ENCODE measurements around the gene ICAM3. TPM values are rescaled to one million over a fixed set of nuclear protein-coding genes. Genes with fewer than 3 reads are reported as not detected.
"Not testable (repeated sequence)": the region's sequence is repeated elsewhere in the genome, so short reads cannot be mapped to it uniquely, and the experiment has no call there.

The ICAM3 gene
- 1.3 TPM for polyA plus RNA-seq (2013, experiment 1 of 2)
- polyA plus RNA-seq (2013, experiment 2 of 2), result 1.5 TPM

DNA sequence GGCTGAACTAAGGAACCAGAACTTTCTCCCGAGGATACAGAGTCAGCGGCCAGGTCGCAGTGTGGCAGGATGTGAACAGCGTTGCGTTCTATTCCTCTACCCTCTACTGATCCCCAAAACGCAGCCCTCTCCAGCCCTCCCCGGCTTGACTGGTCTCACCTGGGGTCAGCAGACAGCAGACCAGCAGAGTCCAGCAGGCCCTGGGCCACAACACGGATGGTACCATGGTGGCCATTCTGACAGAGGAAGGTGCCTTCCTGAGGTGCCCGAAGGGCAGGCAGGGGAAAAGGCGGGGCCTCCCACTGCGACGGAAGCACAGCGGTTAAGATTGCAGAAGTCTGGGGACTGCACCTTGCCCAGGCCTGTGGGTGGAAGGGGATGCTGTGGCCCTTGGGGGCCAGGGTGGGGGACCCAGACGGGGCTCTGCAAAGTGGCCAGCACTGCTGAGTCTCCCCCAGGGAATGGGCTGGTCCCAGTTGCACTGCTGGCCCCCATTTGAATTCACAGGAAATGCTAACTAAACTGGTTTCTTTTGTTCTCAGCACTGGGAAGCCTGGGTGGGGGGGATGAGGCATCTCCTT lies at the start of gene ICAM3:
TSS of gene ICAM3 (minus strand) at position 245 of the 581 bp plus-strand sequence. CDS start at position 235, 10 bp downstream.
- no CpG with 5 or more reads among the region's 14 CpGs for WGBS, 2 donors (ENCODE audit: extremely low coverage in 2 of 2, insufficient read length in 2 of 2, insufficient replicate concordance in 1 of 2)
- Histone ChIP-seq H4K8ac (ENCODE audit: low read depth, low read length) (no peak within 1 kb of the TSS), H2BK5ac (ENCODE audit: low read length) (no peak within 1 kb of the TSS), H2AFZ (ENCODE audit: low read length) (no peak within 1 kb of the TSS), H2BK120ac (ENCODE audit: low read depth, low read length) (no peak within 1 kb of the TSS), H3K9me3 (replicated peaks in 1 of 2; ENCODE audit: control insufficient read depth in 2 of 2, insufficient read depth in 1 of 2, low read depth in 1 of 2, low read length in 2 of 2) (no peaks in the 10 kb centered on the region), H3K14ac (ENCODE audit: low read length) (no peak within 1 kb of the TSS), H2BK12ac (ENCODE audit: low read length) (peak within 1 kb of the TSS; percentile 60), H3K79me1 (ENCODE audit: low read depth, low read length) (peaks cover 2% of the 10 kb centered on the region), H3K36me3 (replicated peaks in 1 of 2; ENCODE audit: control insufficient read depth in 2 of 2, insufficient read depth in 2 of 2, low read length in 2 of 2) (no peaks in the 10 kb centered on the region), H3K4ac (ENCODE audit: low read length) (no peak within 1 kb of the TSS), H3K4me1 (ENCODE audit: control insufficient read depth in 2 of 2, insufficient read depth in 1 of 2, low read depth in 1 of 2, low read length in 2 of 2) (peaks cover 1 to 5% of the 10 kb centered on the region in 2 donors), H2BK15ac (ENCODE audit: low read length) (no peak within 1 kb of the TSS), H3K27ac (replicated peaks; ENCODE audit: low read length) (no peak within 1 kb of the TSS), H4K91ac (ENCODE audit: low read depth, low read length, poor library complexity) (no peak within 1 kb of the TSS), H3K23ac (ENCODE audit: low read depth, low read length, poor library complexity) (no peak within 1 kb of the TSS), H3K27me3 (ENCODE audit: control insufficient read depth in 3 of 3, insufficient read depth in 3 of 3, low read depth in 1 of 3, low read length in 3 of 3) (no peaks in the 10 kb centered on the region), H3K4me2 (ENCODE audit: insufficient read depth, low read length, poor library complexity, severe bottlenecking) (no peak within 1 kb of the TSS), H3K4me3 (ENCODE audit: low read length in 2 of 2) (no peak within 1 kb of the TSS), H3K18ac (ENCODE audit: low read length) (peak within 1 kb of the TSS; percentile 45), H3K9ac (ENCODE audit: low read depth, low read length, poor library complexity) (no peak within 1 kb of the TSS), H2AK5ac (ENCODE audit: low read depth, low read length) (no peak within 1 kb of the TSS)
- DNase-seq (ENCODE audit: low spot score), result no peak

- Histone ChIP-seq H3K4ac (ENCODE audit: low read length) (no peak overlapping the region), H4K91ac (ENCODE audit: low read depth, low read length, poor library complexity) (no peak overlapping the region), H3K9me3 (replicated peaks in 1 of 2; ENCODE audit: control insufficient read depth in 2 of 2, insufficient read depth in 1 of 2, low read depth in 1 of 2, low read length in 2 of 2) (peaks cover 0 to 1% of the 10 kb centered on the region in 2 donors), H3K36me3 (replicated peaks in 1 of 2; ENCODE audit: control insufficient read depth in 2 of 2, insufficient read depth in 2 of 2, low read length in 2 of 2) (peaks cover 14 to 41% of the 10 kb centered on the region in 2 donors), H3K23ac (ENCODE audit: low read depth, low read length, poor library complexity) (no peak overlapping the region), H2AFZ (ENCODE audit: low read length) (no peak overlapping the region), H4K8ac (ENCODE audit: low read depth, low read length) (no peak overlapping the region), H2BK5ac (ENCODE audit: low read length) (no peak overlapping the region), H3K14ac (ENCODE audit: low read length) (no peak overlapping the region), H2BK120ac (ENCODE audit: low read depth, low read length) (no peak overlapping the region), H3K4me2 (ENCODE audit: insufficient read depth, low read length, poor library complexity, severe bottlenecking) (no peak overlapping the region), H2BK15ac (ENCODE audit: low read length) (no peak overlapping the region), H2BK12ac (ENCODE audit: low read length) (no peak overlapping the region), H3K27ac (replicated peaks; ENCODE audit: low read length) (no peak overlapping the region), H3K4me1 (ENCODE audit: control insufficient read depth in 2 of 2, insufficient read depth in 1 of 2, low read depth in 1 of 2, low read length in 2 of 2) (no peaks in the 10 kb centered on the region), H3K18ac (ENCODE audit: low read length) (no peak overlapping the region), H3K9ac (ENCODE audit: low read depth, low read length, poor library complexity) (no peak overlapping the region), H2AK5ac (ENCODE audit: low read depth, low read length) (no peak overlapping the region), H3K27me3 (ENCODE audit: control insufficient read depth in 3 of 3, insufficient read depth in 3 of 3, low read depth in 1 of 3, low read length in 3 of 3) (no peaks in the 10 kb centered on the region), H3K79me1 (ENCODE audit: low read depth, low read length) (no peaks in the 10 kb centered on the region), H3K4me3 (ENCODE audit: low read length in 2 of 2) (peak overlapping the region in 1 of 2 donors; percentile 2)
- peak; percentile 85 for DNase-seq (ENCODE audit: low spot score)
- WGBS, 2 donors (ENCODE audit: extremely low coverage in 2 of 2, insufficient read length in 2 of 2, insufficient replicate concordance in 1 of 2), result no CpG with 5 or more reads among the region's 3 CpGs
Measured at GRCh38 chr19:10388957-10389356, 49.5 kb upstream of the ICAM3 start.

- Histone ChIP-seq H2AK5ac (ENCODE audit: low read depth, low read length) (no peak overlapping the region), H3K27ac (replicated peaks; ENCODE audit: low read length) (no peak overlapping the region), H3K4me2 (ENCODE audit: insufficient read depth, low read length, poor library complexity, severe bottlenecking) (no peak overlapping the region), H3K4me1 (ENCODE audit: control insufficient read depth in 2 of 2, insufficient read depth in 1 of 2, low read depth in 1 of 2, low read length in 2 of 2) (peaks cover 0 to 4% of the 10 kb centered on the region in 2 donors), H3K4ac (ENCODE audit: low read length) (no peak overlapping the region), H2BK12ac (ENCODE audit: low read length) (no peak overlapping the region), H3K23ac (ENCODE audit: low read depth, low read length, poor library complexity) (no peak overlapping the region), H3K27me3 (ENCODE audit: control insufficient read depth in 3 of 3, insufficient read depth in 3 of 3, low read depth in 1 of 3, low read length in 3 of 3) (no peaks in the 10 kb centered on the region), H2BK5ac (ENCODE audit: low read length) (no peak overlapping the region), H2AFZ (ENCODE audit: low read length) (no peak overlapping the region), H3K9ac (ENCODE audit: low read depth, low read length, poor library complexity) (no peak overlapping the region), H3K14ac (ENCODE audit: low read length) (no peak overlapping the region), H4K8ac (ENCODE audit: low read depth, low read length) (no peak overlapping the region), H3K79me1 (ENCODE audit: low read depth, low read length) (no peaks in the 10 kb centered on the region), H3K4me3 (ENCODE audit: low read length in 2 of 2) (no peak overlapping the region), H3K9me3 (replicated peaks in 1 of 2; ENCODE audit: control insufficient read depth in 2 of 2, insufficient read depth in 1 of 2, low read depth in 1 of 2, low read length in 2 of 2) (no peaks in the 10 kb centered on the region), H4K91ac (ENCODE audit: low read depth, low read length, poor library complexity) (no peak overlapping the region), H3K36me3 (replicated peaks in 1 of 2; ENCODE audit: control insufficient read depth in 2 of 2, insufficient read depth in 2 of 2, low read length in 2 of 2) (no peaks in the 10 kb centered on the region), H3K18ac (ENCODE audit: low read length) (no peak overlapping the region), H2BK120ac (ENCODE audit: low read depth, low read length) (no peak overlapping the region), H2BK15ac (ENCODE audit: low read length) (no peak overlapping the region)
- DNase-seq (ENCODE audit: low spot score), result no peak
- no CpG with 5 or more reads among the region's 9 CpGs for WGBS, 2 donors (ENCODE audit: extremely low coverage in 2 of 2, insufficient read length in 2 of 2, insufficient replicate concordance in 1 of 2)
Measured at GRCh38 chr19:10384580-10384979, 45.2 kb upstream of the ICAM3 start.

GRCh38 chr19:10383223-10383499 lies 43.7 kb upstream of the ICAM3 start:
- H2BK15ac ChIP-seq (ENCODE audit: low read length); H3K79me1 ChIP-seq (ENCODE audit: low read depth, low read length); H3K27me3 ChIP-seq (ENCODE audit: control insufficient read depth in 3 of 3, insufficient read depth in 3 of 3, low read depth in 1 of 3, low read length in 3 of 3); H3K18ac ChIP-seq (ENCODE audit: low read length); H2AFZ ChIP-seq (ENCODE audit: low read length); H3K4me1 ChIP-seq (ENCODE audit: control insufficient read depth in 2 of 2, insufficient read depth in 1 of 2, low read depth in 1 of 2, low read length in 2 of 2); H3K4ac ChIP-seq (ENCODE audit: low read length); DNase-seq (ENCODE audit: low spot score); H3K27ac ChIP-seq (replicated peaks; ENCODE audit: low read length); H2BK5ac ChIP-seq (ENCODE audit: low read length); H3K36me3 ChIP-seq (replicated peaks in 1 of 2; ENCODE audit: control insufficient read depth in 2 of 2, insufficient read depth in 2 of 2, low read length in 2 of 2); H4K91ac ChIP-seq (ENCODE audit: low read depth, low read length, poor library complexity); H3K9me3 ChIP-seq (replicated peaks in 1 of 2; ENCODE audit: control insufficient read depth in 2 of 2, insufficient read depth in 1 of 2, low read depth in 1 of 2, low read length in 2 of 2); H3K4me3 ChIP-seq (ENCODE audit: low read length in 2 of 2); H3K14ac ChIP-seq (ENCODE audit: low read length); H2BK120ac ChIP-seq (ENCODE audit: low read depth, low read length); H2BK12ac ChIP-seq (ENCODE audit: low read length); H3K23ac ChIP-seq (ENCODE audit: low read depth, low read length, poor library complexity); H4K8ac ChIP-seq (ENCODE audit: low read depth, low read length); H3K4me2 ChIP-seq (ENCODE audit: insufficient read depth, low read length, poor library complexity, severe bottlenecking); H3K9ac ChIP-seq (ENCODE audit: low read depth, low read length, poor library complexity); H2AK5ac ChIP-seq (ENCODE audit: low read depth, low read length): not testable (repeated sequence)
- no CpG with 5 or more reads among the region's 8 CpGs for WGBS, 2 donors (ENCODE audit: extremely low coverage in 2 of 2, insufficient read length in 2 of 2, insufficient replicate concordance in 1 of 2)
